HAP-1 (cell line): ENCODE data around the gene DDX28.
A peak's percentile ranks its signal among the peaks of the same experiment; 100 is the strongest.
"Not testable (repeated sequence)": the region's sequence is repeated elsewhere in the genome, so short reads cannot be mapped to it uniquely, and the experiment has no call there.

Experiments
- DNase-seq, 2 experiments: peaks; one replicate each; pipeline ENCODE4 v3.0.0-alpha.2; 2016 to 2020; ENCODE audit warnings: low spot score in 2 of 2
- H3K27me3 ChIP-seq: fragments of 250-450 bp; sonication (Bioruptor Pico); 2 replicates; pipeline ENCODE4 v1.5.1; 2020; ENCODE audit warnings: low read depth, mild to moderate bottlenecking, moderate library complexity
- H3K36me3 ChIP-seq: fragments of 250-450 bp; sonication (Bioruptor Pico); replicated peaks from 2 replicates; pipeline ENCODE4 v1.5.1; 2020; ENCODE audit warnings: mild to moderate bottlenecking
- H3K4me1 ChIP-seq: fragments of 250-450 bp; sonication (Bioruptor Pico); 2 replicates; pipeline ENCODE4 v1.5.1; 2020; ENCODE audit warnings: mild to moderate bottlenecking
- H3K4me3 ChIP-seq: fragments of 250-450 bp; sonication (Bioruptor Pico); 2 replicates; pipeline ENCODE4 v1.5.1; 2020; ENCODE audit warnings: mild to moderate bottlenecking, moderate library complexity
- H3K9me3 ChIP-seq: fragments of 250-450 bp; sonication (Bioruptor Pico); 2 replicates; pipeline ENCODE4 v1.5.1; 2020; ENCODE audit warnings: mild to moderate bottlenecking, moderate library complexity
- in situ Hi-C: fragments of 300-500 bp; cut with MboI; formaldehyde crosslinking; loops from 3 replicates; pipeline ENCODE4 v1.14.3; 2020; ENCODE audit warnings: low sequenced_read_pairs, inconsistent platforms, mixed read lengths

Gene DDX28

DNA sequence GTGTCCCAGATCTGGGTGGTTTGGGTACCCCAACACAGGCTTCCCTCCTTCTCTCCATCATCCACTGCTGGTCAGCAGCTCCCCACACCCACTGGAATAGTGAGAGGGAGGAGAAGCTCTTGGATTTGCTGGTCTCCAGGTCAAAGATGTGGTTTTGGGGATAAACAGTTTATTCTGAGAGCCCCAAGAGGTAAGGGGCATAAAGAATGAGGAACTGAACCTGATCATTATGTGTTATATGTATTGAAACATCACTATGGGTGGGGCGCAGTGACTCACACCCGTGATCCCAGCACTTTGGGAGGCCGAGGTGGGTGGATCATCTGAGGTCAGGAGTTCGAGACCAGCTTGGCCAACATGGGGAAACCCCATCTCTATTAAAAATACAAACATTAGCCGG, 27.6 kb downstream of the DDX28 start:
- Histone ChIP-seq H3K36me3 (no peaks in the 10 kb centered on the region), H3K4me3 (no peak overlapping the region), H3K4me1 (peaks cover 9% of the 10 kb centered on the region), H3K9me3 (no peaks in the 10 kb centered on the region), H3K27me3 (no peaks in the 10 kb centered on the region)
- in situ Hi-C loops = no loop called here
- DNase-seq = no peak

DNA sequence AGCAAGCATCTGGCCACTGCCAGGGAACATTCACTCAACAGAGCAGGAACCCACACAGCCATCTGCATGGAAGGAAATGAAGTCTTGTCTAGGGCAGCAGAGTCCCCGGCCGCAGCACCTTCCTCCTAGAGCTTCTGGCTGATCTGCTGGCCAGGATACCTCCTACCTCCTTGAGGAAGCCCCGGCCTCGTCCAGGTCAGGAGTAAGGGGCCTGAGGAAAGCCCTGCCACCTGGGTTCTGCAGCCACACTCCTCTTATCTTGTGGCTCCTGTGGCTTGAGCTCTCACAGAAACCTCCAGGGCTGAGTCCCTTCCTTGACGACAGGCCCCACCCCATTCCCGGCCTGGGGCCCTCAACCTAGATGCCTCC, 29.0 kb downstream of the DDX28 start:
- H3K4me3 ChIP-seq, H3K9me3 ChIP-seq, H3K4me1 ChIP-seq, in situ Hi-C loops, H3K27me3 ChIP-seq, DNase-seq, H3K36me3 ChIP-seq: not testable (repeated sequence)

DNA sequence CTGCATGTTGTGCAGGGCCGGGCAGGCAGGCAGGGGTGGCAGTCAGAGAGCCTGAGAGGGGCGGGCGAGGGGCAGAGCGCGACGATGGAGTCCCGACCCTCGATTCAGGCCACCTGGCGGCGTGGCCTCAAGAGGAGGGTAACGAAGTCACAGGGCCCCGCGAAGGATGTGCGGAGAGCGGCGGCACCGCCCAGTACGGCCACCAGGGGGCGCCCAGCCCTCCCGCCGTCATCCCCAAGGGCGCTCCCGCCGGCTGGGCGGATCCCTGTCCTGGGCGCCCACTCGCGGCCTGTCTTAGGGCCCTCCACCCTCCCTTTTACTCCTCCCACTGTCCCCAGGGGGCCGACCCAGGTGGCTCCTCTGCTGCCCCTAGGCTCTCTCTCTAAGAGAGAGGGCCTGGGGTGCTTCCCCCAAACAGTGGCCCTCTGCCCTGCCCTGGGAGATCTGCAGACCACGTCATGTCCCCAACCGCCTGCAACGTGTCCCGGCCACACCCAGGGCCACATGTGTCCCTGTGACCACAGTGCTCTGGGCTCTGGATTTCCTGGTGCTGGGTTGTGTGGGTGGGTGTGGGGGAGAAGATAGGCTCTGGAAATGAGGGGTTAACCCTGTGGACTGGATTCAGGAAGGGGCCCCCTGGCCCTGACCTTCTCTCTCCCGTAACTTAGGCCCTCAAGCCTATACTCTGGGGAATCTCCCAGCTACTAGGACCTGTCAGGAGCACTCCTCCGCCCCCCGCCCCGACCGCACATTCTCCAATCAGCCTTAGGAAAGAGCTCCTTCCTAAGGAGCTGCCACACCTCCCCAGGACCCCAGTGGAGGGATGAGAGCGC, 29.6 kb downstream of the DDX28 start:
- DNase-seq = peak; percentile 74 to 89
- in situ Hi-C loops = no loop called here
- no peaks in the 10 kb centered on the region for H3K27me3 ChIP-seq
- no peaks in the 10 kb centered on the region for H3K36me3 ChIP-seq
- no peak overlapping the region for H3K4me3 ChIP-seq
- peaks cover 9% of the 10 kb centered on the region for H3K4me1 ChIP-seq
- H3K9me3 ChIP-seq = no peaks in the 10 kb centered on the region

DNA sequence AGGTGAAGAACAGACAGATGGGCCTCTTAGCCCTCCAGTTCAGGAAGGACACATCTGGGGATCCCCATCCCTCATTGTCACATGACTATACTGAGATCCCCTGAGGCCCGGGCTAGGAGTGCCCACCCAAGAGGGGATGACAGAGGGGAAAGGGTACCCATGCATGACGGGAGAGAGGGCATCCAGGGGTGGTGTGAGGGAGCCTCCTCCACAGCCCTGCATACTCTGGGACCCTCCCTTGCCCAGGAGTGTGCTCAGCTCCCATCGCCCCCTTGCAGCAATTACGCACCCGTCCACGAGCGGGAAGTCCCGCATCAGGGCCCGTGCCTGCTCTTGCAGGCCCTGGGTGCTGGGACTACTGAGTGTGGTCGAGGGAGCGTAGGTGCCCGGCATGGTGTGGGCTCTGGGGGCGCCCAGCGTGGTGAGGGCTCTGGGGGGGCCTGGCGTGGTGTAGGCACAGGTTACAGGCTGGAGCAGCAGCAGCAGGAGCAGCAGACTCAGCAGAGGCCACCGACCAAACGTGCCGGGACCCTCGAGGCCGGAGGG, 30.3 kb downstream of the DDX28 start:
- H3K9me3 ChIP-seq = no peaks in the 10 kb centered on the region
- no peak for DNase-seq
- H3K4me3 ChIP-seq = no peak overlapping the region
- peaks cover 9% of the 10 kb centered on the region for H3K4me1 ChIP-seq
- H3K36me3 ChIP-seq = no peaks in the 10 kb centered on the region
- in situ Hi-C loops = no loop called here
- no peaks in the 10 kb centered on the region for H3K27me3 ChIP-seq

DNA sequence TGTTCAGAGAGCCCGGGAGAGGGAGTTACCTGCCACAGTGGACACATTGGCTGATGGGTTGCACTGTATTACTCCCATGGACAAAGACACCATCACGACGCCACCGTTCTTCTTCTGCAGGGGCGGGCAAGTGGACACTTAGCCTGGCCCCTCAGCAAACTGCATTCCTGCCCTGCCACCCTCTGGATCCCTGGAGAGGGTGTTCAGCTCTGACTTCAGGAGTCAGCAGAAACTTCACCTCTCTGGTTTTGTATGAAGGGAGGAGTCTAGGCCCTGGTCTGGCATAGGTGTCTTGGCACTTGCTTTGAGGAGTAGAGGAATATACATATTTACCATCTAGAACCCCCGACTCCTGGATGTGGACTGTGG, 33.0 kb downstream of the DDX28 start:
- Histone ChIP-seq H3K27me3 (no peaks in the 10 kb centered on the region), H3K4me1 (peaks cover 9% of the 10 kb centered on the region), H3K36me3 (no peaks in the 10 kb centered on the region), H3K4me3 (no peak overlapping the region), H3K9me3 (no peaks in the 10 kb centered on the region)
- in situ Hi-C loops = no loop called here
- DNase-seq = no peak

DNA sequence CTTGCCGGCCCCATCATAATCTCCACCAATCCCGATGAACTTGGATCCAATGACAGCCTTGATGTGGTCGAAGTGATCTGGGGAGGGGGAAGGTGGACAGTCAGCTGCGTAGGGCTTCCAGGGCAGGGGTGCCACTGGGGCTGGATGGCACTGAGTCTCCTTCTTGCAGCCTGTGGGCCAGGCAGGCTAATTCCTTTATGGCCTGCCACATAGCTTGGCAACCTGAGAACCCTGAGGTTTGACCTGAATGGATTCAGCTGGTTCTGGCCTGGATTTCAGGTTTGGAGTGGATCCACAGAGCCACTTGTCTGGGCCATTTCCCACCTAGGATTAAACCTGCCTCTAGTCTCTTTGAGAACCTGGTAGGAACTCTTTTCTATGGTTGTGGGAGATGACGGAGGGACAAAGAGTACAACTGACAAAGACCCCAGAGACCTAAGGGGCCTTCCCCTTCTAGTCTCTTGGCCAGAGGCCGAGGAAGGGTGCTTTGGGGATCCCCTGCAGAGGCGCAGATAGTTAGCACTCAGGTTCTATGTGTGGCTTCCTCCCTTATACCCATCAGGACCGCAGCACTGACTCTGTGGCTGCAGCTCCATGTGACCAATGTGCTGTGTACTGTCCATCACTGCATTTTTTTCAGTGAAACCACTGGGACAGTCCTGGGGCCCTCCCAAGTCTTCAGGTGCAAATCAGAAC, 33.6 kb downstream of the DDX28 start:
- H3K9me3 ChIP-seq = no peaks in the 10 kb centered on the region
- in situ Hi-C loops = no loop called here
- no peak for DNase-seq

DNA sequence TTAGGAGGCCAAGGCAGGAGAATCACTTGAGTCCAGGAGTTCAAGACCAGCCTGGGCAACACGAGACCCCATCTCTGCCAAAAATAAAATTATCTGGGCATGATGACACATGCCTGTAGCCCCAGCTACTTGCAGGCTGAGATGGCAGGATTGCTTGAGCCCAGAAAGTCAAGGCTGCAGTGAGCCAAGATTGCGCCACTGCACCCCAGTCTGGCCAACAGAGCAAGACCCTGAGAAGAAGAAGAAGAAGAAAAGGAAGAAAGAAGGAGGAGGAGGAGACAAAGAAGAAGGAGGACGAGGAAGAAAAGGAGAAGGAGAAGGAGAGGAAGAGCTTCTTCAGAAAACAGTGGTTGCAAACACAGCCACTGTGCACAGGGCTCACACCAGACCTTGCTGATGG, 34.4 kb downstream of the DDX28 start:
- Histone ChIP-seq H3K27me3 (no peaks in the 10 kb centered on the region), H3K4me1 (peaks cover 9% of the 10 kb centered on the region), H3K9me3 (no peaks in the 10 kb centered on the region), H3K4me3 (no peak overlapping the region), H3K36me3 (no peaks in the 10 kb centered on the region)
- no peak for DNase-seq
- in situ Hi-C loops = no loop called here

More for the DNA sequence above, 33.6 kb downstream of the DDX28 start:
- H3K36me3 ChIP-seq = no peaks in the 10 kb centered on the region
- no peaks in the 10 kb centered on the region for H3K27me3 ChIP-seq
- H3K4me1 ChIP-seq = peaks cover 9% of the 10 kb centered on the region
- no peak overlapping the region for H3K4me3 ChIP-seq

DNA sequence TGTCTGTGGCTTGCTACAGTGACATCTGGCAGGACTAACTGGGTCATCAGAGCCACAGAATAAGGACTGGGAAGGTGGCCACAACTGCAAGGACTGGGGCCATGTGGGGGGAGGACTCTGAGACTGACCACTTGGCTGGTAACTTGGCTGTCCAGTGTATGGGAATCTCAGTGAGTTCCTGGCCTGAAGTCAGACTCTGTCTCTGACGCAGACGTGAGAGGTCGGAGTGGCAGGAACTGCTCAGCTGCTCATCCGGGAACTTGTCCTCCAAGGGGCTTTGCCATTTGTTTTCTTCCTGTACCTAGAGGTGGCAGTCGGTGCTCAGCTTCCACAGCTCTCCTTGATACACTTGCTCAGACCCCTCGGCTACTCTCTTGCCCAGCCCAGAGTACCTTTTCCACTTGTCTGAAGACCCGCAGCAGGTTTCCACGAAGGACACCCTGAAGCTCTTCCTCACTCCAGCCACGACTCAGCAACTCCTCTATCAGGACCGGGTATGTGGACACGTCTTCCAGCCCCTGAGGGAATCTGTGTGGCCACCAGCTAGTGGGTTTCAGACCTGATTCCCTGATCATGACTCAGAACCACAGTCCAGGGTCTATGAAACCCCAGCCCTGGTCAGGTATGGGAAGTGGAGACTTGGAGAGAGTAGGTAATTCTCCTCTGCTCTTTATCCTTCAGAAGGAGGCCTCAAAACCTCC, 35.4 kb downstream of the DDX28 start:
- Histone ChIP-seq H3K4me3 (no peak overlapping the region), H3K4me1 (no peaks in the 10 kb centered on the region), H3K27me3 (no peaks in the 10 kb centered on the region), H3K36me3 (no peaks in the 10 kb centered on the region), H3K9me3 (no peaks in the 10 kb centered on the region)
- in situ Hi-C loops = no loop called here
- DNase-seq = no peak

DNA sequence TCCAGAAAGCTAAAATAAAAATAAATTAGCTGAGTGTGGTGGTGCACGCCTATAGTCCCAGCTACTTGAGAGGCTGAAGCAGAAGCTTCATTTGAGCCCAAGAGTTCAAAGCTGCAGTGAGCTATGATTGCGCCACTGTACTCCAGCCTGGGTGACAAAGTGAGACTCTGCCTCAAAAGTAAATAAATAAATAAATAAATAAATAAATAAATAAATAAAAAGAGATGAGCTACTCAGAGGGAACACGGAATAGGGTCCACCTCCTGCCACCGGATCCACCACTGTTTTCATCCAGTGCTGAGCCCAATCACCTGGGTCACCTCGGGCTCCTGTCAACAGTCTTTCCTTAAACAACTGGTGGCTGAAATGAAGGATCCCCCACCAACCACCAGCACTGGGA, 36.1 kb downstream of the DDX28 start:
- in situ Hi-C loops = no loop called here
- H3K36me3 ChIP-seq = no peaks in the 10 kb centered on the region
- DNase-seq = no peak
- no peaks in the 10 kb centered on the region for H3K9me3 ChIP-seq
- no peaks in the 10 kb centered on the region for H3K4me1 ChIP-seq
- no peak overlapping the region for H3K4me3 ChIP-seq
- H3K27me3 ChIP-seq = no peaks in the 10 kb centered on the region

DNA sequence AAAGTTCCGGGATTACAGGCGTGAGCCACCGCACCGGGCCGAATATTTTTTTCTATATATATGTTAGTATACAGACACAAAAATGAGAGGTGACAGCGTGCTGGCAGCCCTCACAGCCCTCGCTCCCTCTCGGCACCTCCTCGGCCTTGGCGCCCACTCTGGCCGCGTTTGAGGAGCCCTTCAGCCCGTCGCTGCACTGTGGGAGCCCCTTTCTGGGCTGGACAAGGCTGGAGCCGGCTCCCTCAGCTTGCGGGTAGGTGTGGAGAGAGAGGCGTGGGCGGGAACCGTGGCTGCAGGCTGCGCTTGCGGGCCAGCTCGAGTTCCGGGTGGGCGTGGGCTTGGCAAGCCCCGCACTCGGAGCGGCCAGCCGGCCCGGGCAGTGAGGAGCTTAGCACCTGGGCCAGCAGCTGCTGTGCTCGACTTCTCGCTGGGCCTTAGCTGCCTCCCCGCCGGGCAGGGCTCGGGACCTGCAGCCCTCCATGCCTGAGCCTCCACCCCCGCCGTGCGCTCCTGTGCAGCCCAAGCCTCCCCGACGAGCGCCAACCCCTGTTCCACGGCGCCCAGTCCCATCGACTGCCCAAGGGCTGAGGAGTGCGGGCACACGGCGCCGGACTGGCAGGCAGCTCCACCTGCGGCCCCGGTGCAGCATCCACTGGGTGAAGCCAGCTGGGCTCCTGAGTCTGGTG, 40.9 kb downstream of the DDX28 start:
- Histone ChIP-seq H3K4me3 (no peak overlapping the region), H3K9me3 (no peaks in the 10 kb centered on the region), H3K4me1 (no peaks in the 10 kb centered on the region), H3K36me3 (no peaks in the 10 kb centered on the region), H3K27me3 (no peaks in the 10 kb centered on the region)
- in situ Hi-C loops = no loop called here
- no peak for DNase-seq

DNA sequence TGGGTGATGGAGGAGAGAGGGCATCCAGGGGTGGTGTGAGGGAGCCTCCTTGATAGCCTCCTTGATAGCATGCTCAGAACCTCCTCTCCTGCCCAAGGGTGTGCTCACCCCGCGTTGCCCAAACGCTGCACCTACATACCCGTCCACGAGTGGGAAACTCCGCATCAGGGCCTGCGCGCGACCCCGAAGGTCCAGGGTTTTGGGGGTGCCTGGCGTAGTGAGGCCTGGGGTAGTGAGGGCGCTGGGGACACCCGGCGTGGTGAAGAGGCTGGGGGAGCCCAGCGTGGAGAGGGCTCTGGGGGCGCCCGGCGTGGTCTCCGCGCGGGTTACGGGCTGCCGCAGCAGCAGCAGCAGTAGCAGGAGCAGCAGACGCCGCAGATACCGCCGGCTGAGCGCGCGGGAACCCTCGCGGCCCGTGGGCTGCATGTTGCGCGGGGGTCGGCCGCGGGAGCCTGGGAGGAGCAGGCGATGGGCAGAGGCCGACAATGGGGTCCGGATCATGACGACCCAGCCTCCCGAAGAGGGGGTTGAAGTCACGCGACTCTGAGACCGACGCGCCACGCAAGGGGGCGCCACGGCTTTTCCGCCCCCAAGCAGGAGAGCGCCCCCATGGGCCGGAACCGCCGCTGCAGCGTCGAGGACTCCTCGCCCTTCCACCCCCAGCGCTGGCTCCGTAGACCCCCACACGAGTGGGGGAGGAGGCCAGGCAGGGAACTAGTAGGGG, 42.9 kb downstream of the DDX28 start, which contains the start of gene DPEP3:
TSS of gene DPEP3 (minus strand) at position 545 of the 724 bp plus-strand sequence. CDS start at position 426, 119 bp downstream.
- no peaks in the 10 kb centered on the region for H3K4me1 ChIP-seq
- DNase-seq = no peak
- no peaks in the 10 kb centered on the region for H3K9me3 ChIP-seq
- no peaks in the 10 kb centered on the region for H3K36me3 ChIP-seq
- no peaks in the 10 kb centered on the region for H3K27me3 ChIP-seq
- in situ Hi-C loops = no loop called here
- H3K4me3 ChIP-seq = no peak within 1 kb of the TSS

DNA sequence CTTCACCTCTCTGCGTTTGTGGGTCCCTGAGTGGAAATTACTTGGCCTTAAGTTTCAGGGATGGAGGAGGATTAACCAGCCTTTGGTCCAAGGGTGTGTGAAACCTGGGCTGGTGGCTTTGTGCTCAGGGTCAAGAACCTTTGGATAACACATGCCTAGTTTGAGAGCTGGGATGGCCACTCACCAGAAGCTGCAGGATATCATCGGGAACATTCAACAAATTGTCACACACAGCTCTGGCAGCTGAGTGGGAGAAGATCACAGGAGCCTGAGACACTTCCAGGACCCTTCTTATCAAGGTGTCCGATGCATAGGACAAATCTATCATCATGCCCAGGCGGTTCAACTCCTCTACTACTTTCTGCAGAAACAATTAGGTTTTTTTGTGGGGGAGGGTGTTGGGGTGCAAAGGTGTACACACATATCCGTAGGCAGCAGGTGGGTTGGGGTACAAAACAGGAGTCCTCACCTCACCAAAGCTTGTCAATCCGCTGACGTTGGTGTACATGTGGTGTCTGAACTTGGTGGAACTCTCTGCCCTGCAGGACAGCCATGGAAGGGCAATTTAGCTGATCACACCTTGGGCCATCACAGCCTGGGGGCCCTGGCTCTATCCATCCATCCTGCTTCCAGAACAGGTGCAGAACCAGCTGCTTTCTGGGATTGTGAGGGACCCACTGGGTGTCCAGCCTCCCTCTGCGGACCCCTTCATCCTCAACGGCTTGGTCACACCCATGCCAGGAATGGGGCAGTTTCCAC, 45.4 kb downstream of the DDX28 start:
- Histone ChIP-seq H3K27me3 (no peaks in the 10 kb centered on the region), H3K36me3 (no peaks in the 10 kb centered on the region), H3K4me1 (no peaks in the 10 kb centered on the region), H3K9me3 (no peaks in the 10 kb centered on the region), H3K4me3 (no peak overlapping the region)
- in situ Hi-C loops = no loop called here
- DNase-seq = no peak
